Motor neuron (in vitro differentiated cells): ENCODE results near the gene KRIT1. TPM values are rescaled to one million over a fixed set of nuclear protein-coding genes. Genes with fewer than 3 reads are reported as not detected.
"Not testable (repeated sequence)": the region's sequence is repeated elsewhere in the genome, so short reads cannot be mapped to it uniquely, and the experiment has no call there.

ENCODE experiments used
- ATAC-seq, 8 experiments: fragments of 200-7000 bp; cut with Tn5 transposase; replicated peaks in 6 of 8; 2 replicates each; pipeline ENCODE4 v1.8.0; 2021; ENCODE audit warnings: mild to moderate bottlenecking in 8 of 8, moderate library complexity in 8 of 8
- H3K27ac ChIP-seq, 2 donors: fragments of 250-450 bp; sonication (Bioruptor Pico); 2 replicates each; pipeline ENCODE4 v1.9.0; 2021; ENCODE audit warnings: antibody characterized with exemption in 2 of 2, mild to moderate bottlenecking in 2 of 2, moderate library complexity in 1 of 2
- H3K4me1 ChIP-seq, 2 donors: fragments of 250-450 bp; sonication (Bioruptor Pico); replicated peaks in 1 of 2; 2 replicates each; pipeline ENCODE4 v1.6.1; 2021; ENCODE audit warnings: antibody characterized with exemption in 2 of 2, mild to moderate bottlenecking in 2 of 2, moderate library complexity in 1 of 2
- H3K4me3 ChIP-seq, 5 donors: fragments of 250-450 bp; sonication (Bioruptor Pico); 2 replicates each; pipeline ENCODE4 v1.9.0; 2021; ENCODE audit warnings: antibody characterized with exemption in 5 of 5, mild to moderate bottlenecking in 5 of 5, moderate library complexity in 4 of 5
- WGBS, 10 experiments: fragments of 450-650 bp; shearing (Covaris generic); methylation state at CpG; one replicate each; pipeline ENCODE4 v1.0.0; 2022; 5-methylcytosine and 5-hydroxymethylcytosine counted together
- in situ Hi-C, 9 experiments: fragments of 400-800 bp; cut with MboI; loops; one replicate each; pipeline ENCODE4 v1.15.0; 2021; ENCODE audit warnings: low sequenced_read_pairs in 9 of 9, low pct_unique_long_range_greater_than_20kb in 2 of 9; ENCODE audit not compliant: unreplicated experiment in 9 of 9
- total RNA-seq, 8 experiments: library from RNA; unstranded; fragments of 300-600 nt; gene quantifications; 2 replicates each; pipeline versions ENCODE4 v1.2.3 to v1.2.4, GENCODE V29; 2022

KRIT1 gene
- total RNA-seq, 8 experiments from 2014 or later = 26.7 to 75.1 (median 35.5) TPM

DNA sequence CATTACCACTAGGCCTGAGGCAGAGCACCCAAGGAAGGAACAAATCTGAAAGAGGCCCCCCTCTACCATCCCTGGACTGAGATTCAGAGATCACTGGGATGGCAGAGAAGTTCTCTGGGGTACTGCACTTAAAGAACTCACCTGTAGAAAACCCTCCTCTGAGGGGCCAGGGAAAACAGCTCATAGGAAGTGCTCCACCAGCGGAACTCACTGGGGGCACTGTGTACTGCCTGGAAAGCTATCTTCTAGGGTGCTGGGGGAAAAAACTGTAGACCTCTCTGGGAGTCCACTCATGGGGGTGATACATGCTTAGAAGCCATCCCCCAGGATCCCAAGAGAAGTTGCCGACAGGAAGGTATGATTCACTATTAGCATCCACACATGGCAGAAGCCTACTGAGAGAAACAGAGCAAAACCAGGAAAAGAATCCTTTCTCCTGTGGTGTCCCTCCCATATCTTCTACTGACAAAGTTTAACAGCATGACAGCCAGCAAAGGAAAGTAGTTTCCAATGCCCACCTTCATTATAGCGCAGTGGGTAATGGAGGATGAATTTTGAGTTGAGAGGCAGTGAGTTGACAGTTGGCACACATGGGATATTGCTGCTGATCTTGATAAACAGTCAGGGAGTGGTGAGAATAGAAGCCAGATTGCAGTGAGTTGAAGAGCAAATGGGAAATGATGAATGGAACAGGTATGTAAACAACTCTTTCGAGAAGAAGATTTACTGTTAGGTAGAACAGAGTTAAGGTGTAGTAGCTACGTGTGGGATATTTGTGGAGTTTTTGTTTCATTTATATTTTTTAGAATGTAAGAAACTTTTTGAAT is 20.9 kb upstream of the KRIT1 start:
- 80 to 100% (median 87%) methylated on average over 1 to 5 of the region's 5 CpGs; no CpG with 5 or more reads in 1 of the 10 experiments for WGBS, 10 experiments
- Histone ChIP-seq H3K27ac (no peak overlapping the region), H3K4me1 (no peaks in the 10 kb centered on the region), H3K4me3 (no peak overlapping the region)
- peak in 1 of 8 experiments; percentile 73 for ATAC-seq
- in situ Hi-C loops = no loop called here

DNA sequence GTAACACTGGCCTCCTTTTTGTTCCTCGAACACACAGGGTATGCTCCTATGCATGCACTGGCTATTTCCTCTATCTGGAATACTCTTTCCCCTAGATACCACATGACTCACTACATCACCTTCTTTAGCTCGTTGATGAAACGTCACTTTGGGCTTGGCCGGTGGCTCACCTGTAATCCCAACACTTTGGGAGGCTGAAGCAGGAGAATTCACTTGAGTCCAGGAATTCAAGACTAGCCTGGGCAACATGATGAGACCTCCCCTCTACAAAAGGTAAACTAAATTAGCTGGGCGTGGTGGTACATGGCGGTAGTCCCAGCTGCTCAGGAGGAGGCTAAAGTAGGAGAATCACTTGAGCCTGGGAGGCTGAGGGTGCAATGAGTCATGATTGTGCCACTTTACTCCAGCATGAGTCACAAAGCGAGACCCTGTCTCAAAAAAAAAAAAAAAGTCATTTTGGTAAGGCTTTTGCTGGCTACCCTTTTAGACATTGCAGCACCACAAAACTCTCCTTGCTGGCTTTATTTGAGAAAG is 14.6 kb upstream of the KRIT1 start:
- H3K4me1 ChIP-seq = no peaks in the 10 kb centered on the region
- no peak for ATAC-seq
- H3K4me3 ChIP-seq = no peak overlapping the region
- in situ Hi-C loops = no loop called here
- no peak overlapping the region for H3K27ac ChIP-seq
- 0 to 100% (median 93%) methylated on average over 1 to 6 of the region's 7 CpGs; no CpG with 5 or more reads in 1 of the 10 experiments for WGBS, 10 experiments

GRCh38 chr7:92259610-92260247 is 14.0 kb upstream of the KRIT1 start:
- Histone ChIP-seq H3K27ac (no peak overlapping the region), H3K4me3 (no peak overlapping the region), H3K4me1 (no peaks in the 10 kb centered on the region)
- no peak for ATAC-seq
- in situ Hi-C loops = no loop called here
- 75 to 100% (median 100%) methylated on average over 1 to 2 of the region's 2 CpGs for WGBS, 10 experiments

- 79 to 100% (median 100%) methylated on average over 1 to 4 of the region's 4 CpGs; no CpG with 5 or more reads in 1 of the 10 experiments for WGBS, 10 experiments
- no peak for ATAC-seq
Observed at GRCh38 chr7:92259062-92259461, 13.3 kb upstream of the KRIT1 start.

GRCh38 chr7:92255308-92255707 is 9.6 kb upstream of the KRIT1 start:
- in situ Hi-C loops = no loop called here
- ATAC-seq = peak in 1 of 8 experiments; percentile 92
- 33 to 100% (median 83%) methylated on average over 1 to 4 of the region's 4 CpGs for WGBS, 10 experiments
- Histone ChIP-seq H3K4me3 (no peak overlapping the region), H3K4me1 (no peaks in the 10 kb centered on the region), H3K27ac (no peak overlapping the region)

More at GRCh38 chr7:92259062-92259461, 13.3 kb upstream of the KRIT1 start:
- in situ Hi-C loops = no loop called here
- Histone ChIP-seq H3K4me1 (no peaks in the 10 kb centered on the region), H3K4me3 (no peak overlapping the region), H3K27ac (no peak overlapping the region)

DNA sequence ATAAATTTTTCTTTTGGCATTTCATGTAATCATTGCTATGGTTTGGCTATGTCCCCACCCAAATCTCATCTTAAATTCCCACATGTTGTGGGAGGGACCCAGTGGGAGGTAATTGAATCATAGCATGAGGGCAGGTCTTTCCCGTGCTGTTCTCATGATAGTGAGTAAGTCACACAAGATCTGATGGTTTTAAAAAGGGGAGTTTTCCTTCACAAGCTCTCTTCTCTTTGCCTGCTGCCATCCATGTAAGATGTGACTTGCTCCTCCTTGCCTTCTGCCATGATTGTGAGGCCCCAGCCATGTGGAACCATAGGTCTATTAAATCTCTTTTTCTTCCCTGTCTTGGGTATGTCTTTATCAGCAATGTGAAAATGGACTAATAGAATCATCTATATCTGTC is 9.1 kb upstream of the KRIT1 start:
- H3K4me3 ChIP-seq, in situ Hi-C loops, H3K27ac ChIP-seq, H3K4me1 ChIP-seq, ATAC-seq: not testable (repeated sequence)
- 40 to 100% (median 85%) methylated on average over 1 of the region's 1 CpG; no CpG with 5 or more reads in 2 of the 10 experiments for WGBS, 10 experiments

DNA sequence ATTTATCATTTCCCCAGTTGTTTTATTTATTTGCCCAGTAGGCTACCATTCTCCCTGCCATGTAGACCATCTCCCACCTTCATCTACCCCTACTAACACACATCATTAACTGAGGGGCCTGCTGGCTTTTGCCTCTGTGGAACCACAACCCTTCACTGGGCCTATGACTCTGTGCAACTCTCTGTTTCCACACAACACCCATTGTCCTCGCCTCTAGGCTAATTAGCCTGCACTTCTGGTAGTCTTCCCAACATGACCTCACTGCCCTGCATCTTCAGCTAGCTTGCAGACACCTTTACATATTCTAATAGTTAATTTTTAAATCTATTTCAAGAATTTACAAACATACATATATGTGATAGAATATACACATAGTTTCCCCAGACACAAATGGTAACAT is 7.5 kb upstream of the KRIT1 start:
- WGBS, 10 experiments = 50 to 100% (median 88%) methylated on average over 1 of the region's 1 CpG; no CpG with 5 or more reads in 4 of the 10 experiments
- H3K4me3 ChIP-seq = no peak overlapping the region
- ATAC-seq = peak in 3 of 8 experiments; percentile 58 to 85 (median 65)
- in situ Hi-C loops = no loop called here
- H3K4me1 ChIP-seq = peaks cover under 1 to 2% of the 10 kb centered on the region in 2 donors
- H3K27ac ChIP-seq = no peak overlapping the region

- no peak overlapping the region for H3K4me3 ChIP-seq
- ATAC-seq = peak in 3 of 8 experiments; percentile 11 to 47 (median 29)
- in situ Hi-C loops = no loop called here
- peaks cover 4 to 6% of the 10 kb centered on the region in 2 donors for H3K4me1 ChIP-seq
- H3K27ac ChIP-seq = no peak overlapping the region
- 0 to 90% (median 50%) methylated on average over 1 of the region's 1 CpG; no CpG with 5 or more reads in 4 of the 10 experiments for WGBS, 10 experiments
Observed at GRCh38 chr7:92251181-92251580, 5.5 kb upstream of the KRIT1 start.

- in situ Hi-C loops = no loop called here
- H3K27ac ChIP-seq = no peak overlapping the region
- peaks cover 4 to 6% of the 10 kb centered on the region in 2 donors for H3K4me1 ChIP-seq
- no peak for ATAC-seq
- H3K4me3 ChIP-seq = no peak overlapping the region
Observed at GRCh38 chr7:92250603-92251002, 4.9 kb upstream of the KRIT1 start.

- WGBS, 10 experiments = 0 to 10% (median 0%) methylated on average over 1 to 11 of the region's 35 CpGs; no CpG with 5 or more reads in 1 of the 10 experiments
- ATAC-seq = peak; percentile 8 to 30 (median 16)
- Histone ChIP-seq H3K4me1 (peaks cover 6 to 13% of the 10 kb centered on the region in 2 donors), H3K4me3 (peak overlapping the region; percentile 58 to 96 (median 86)), H3K27ac (peak overlapping the region; percentile 84 to 99)
- in situ Hi-C loops = loop anchor here in 1 of 9 experiments (25.0 kb wide), 1 partner anchor 191 kb away; the partner anchor contains the start of gene GATAD1
Observed at GRCh38 chr7:92246360-92247101, 817 bp upstream of the KRIT1 start.

GRCh38 chr7:92244808-92245486 is 767 bp downstream of the KRIT1 start:
- in situ Hi-C loops = loop anchor here in 1 of 9 experiments (25.0 kb wide), 1 partner anchor 192 kb away; the partner anchor contains the start of gene GATAD1
- H3K4me1 ChIP-seq = peaks cover 6 to 13% of the 10 kb centered on the region in 2 donors
- H3K27ac ChIP-seq = peak overlapping the region; percentile 84 to 99
- peak overlapping the region; percentile 58 to 96 (median 86) for H3K4me3 ChIP-seq
- 0 to 5% (median 1%) methylated on average over 2 to 10 of the region's 11 CpGs for WGBS, 10 experiments
- ATAC-seq = peak in 2 of 8 experiments; percentile 3 to 4

GRCh38 chr7:92242972-92243371 is 2.7 kb downstream of the KRIT1 start:
- Histone ChIP-seq H3K27ac (no peak overlapping the region), H3K4me3 (no peak overlapping the region), H3K4me1 (peaks cover 2 to 10% of the 10 kb centered on the region in 2 donors)
- ATAC-seq = no peak
- WGBS, 10 experiments = 89 to 100% (median 96%) methylated on average over 2 to 5 of the region's 6 CpGs; no CpG with 5 or more reads in 1 of the 10 experiments
- in situ Hi-C loops = loop anchor here in 1 of 9 experiments (25.0 kb wide), 1 partner anchor 194 kb away; the partner anchor contains the start of gene GATAD1
